GM19455 (cell line): ENCODE results near the gene GALNT5.

Source experiments
- ATAC-seq: cut with Tn5 transposase; IDR thresholded peaks from one replicate; pipeline ENCODE4 v1.9.1; 2021; ENCODE audit not compliant: unreplicated experiment

The GALNT5 gene

GRCh38 chr2:157290525-157290924 lies 33.0 kb downstream of the GALNT5 start:
- no peak for ATAC-seq

GRCh38 chr2:157291018-157291417 lies 33.5 kb downstream of the GALNT5 start:
- ATAC-seq, result no peak

- ATAC-seq, result no peak
These were observed 35.3 kb downstream of the GALNT5 start for GRCh38 chr2:157292853-157293252.

GRCh38 chr2:157296490-157296889 lies 39.0 kb downstream of the GALNT5 start:
- ATAC-seq, result no peak

GRCh38 chr2:157296958-157297357 lies 39.5 kb downstream of the GALNT5 start:
- ATAC-seq, result no peak

- no peak for ATAC-seq
These were observed 43.8 kb downstream of the GALNT5 start for GRCh38 chr2:157301307-157301706.

GRCh38 chr2:157302492-157303099 lies 45.1 kb downstream of the GALNT5 start:
- ATAC-seq, result peak; percentile 77

- ATAC-seq, result no peak
These were observed 46.1 kb downstream of the GALNT5 start for GRCh38 chr2:157303612-157304011.

GRCh38 chr2:157304811-157305722 lies 47.6 kb downstream of the GALNT5 start:
- no peak for ATAC-seq

GRCh38 chr2:157305723-157306110 lies 48.2 kb downstream of the GALNT5 start:
- no peak for ATAC-seq

- no peak for ATAC-seq
These were observed 49.5 kb downstream of the GALNT5 start for GRCh38 chr2:157307021-157307420.

- ATAC-seq, result no peak
These were observed 52.4 kb downstream of the GALNT5 start for GRCh38 chr2:157309878-157310277.

- no peak for ATAC-seq
These were observed 54.2 kb downstream of the GALNT5 start for GRCh38 chr2:157311706-157312105.

- ATAC-seq, result no peak
These were observed 55.5 kb downstream of the GALNT5 start for GRCh38 chr2:157312866-157313486.

- ATAC-seq, result no peak
These were observed 58.4 kb downstream of the GALNT5 start for GRCh38 chr2:157315901-157316300.

GRCh38 chr2:157318884-157319283 lies 61.4 kb downstream of the GALNT5 start:
- ATAC-seq, result no peak

GRCh38 chr2:157319795-157320194 lies 62.3 kb downstream of the GALNT5 start:
- no peak for ATAC-seq

GRCh38 chr2:157320409-157320808 lies 62.9 kb downstream of the GALNT5 start:
- no peak for ATAC-seq

- no peak for ATAC-seq
These were observed 64.0 kb downstream of the GALNT5 start for GRCh38 chr2:157321466-157321865.

- no peak for ATAC-seq
These were observed 64.9 kb downstream of the GALNT5 start for GRCh38 chr2:157322432-157322831.

- ATAC-seq, result no peak
These were observed 66.9 kb downstream of the GALNT5 start for GRCh38 chr2:157324331-157324843.

- ATAC-seq, result no peak
These were observed 68.3 kb downstream of the GALNT5 start, which contains the start of gene ERMN for GRCh38 chr2:157325786-157326185. ERMN (minus strand) TSS chr2:157325824; CDS start chr2:157325642, 182 bp downstream.
